Central memory CD4-positive, alpha-beta T cell (primary cell): ENCODE data around the gene DEXI.
"Not testable (repeated sequence)": the region's sequence is repeated elsewhere in the genome, so short reads cannot be mapped to it uniquely, and the experiment has no call there.

Experiments used
- DNase-seq: peaks from one replicate; pipeline ENCODE4 v3.0.0; 2022

Gene DEXI

GRCh38 chr16:10941127-10941933 lies 938 bp downstream of the DEXI start:
- no peak for DNase-seq

GRCh38 chr16:10940501-10941079 lies 1.7 kb downstream of the DEXI start:
- DNase-seq, result no peak

GRCh38 chr16:10939649-10940234 lies 2.5 kb downstream of the DEXI start:
- no peak for DNase-seq

- no peak for DNase-seq
Measured at GRCh38 chr16:10938796-10939648, 3.2 kb downstream of the DEXI start.

DNA sequence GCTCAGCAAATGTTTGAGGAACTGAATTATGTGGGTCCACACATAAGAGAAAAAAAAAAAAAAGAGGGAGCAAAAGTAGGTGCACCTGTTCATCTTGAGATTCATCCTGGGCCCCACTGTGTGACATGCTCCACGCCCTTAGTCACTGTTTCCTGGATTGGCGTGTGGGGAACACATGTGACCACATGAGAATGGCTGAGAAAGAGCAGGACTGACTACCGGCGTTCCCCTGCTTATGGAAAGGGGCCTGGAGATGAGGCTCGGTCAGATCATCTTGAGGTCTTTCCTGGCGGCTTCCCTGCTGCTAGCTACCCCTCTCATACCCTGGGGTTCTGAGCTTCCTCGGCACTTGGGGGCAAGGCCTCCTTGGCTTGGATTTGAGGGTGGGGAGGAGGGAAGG lies 3.9 kb downstream of the DEXI start:
- DNase-seq, result no peak

DNA sequence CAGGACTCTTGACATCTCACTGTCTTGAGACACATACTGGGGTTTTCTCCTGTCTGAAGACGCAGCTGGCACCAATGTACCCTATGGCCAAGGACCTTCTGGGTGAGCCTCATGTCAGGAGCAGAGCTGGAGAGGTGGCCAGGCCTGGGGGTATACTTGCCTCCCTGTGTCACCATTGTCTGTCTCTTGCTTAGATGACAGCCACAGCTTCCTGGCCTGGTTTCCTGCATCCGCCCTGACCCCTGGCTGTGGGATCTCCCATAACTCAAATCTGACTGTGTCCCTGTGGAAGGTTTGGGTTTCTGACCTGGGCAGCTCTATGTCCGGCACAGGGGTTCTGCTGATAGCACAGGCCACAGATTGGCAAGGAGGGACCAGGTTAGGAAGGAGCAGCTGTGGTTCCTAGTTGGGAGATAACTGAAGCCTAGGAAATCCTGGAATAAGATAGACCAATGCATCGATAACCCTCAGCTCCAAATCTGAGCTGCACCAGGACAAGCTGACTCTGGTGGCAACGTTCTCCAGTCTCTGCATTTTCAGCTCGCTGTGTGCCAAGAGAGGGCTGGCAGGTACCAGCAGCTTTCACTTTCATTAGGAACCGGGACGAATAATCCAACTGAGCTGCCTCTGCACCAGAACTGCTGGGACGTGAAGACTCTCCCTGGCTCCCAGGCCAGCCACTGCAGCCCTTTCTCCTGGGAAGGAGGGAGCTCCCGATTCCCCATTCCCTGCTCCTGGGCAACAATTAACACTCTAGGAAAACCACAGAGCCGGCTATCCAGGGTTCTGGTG lies 5.0 kb downstream of the DEXI start:
- DNase-seq, result no peak

DNA sequence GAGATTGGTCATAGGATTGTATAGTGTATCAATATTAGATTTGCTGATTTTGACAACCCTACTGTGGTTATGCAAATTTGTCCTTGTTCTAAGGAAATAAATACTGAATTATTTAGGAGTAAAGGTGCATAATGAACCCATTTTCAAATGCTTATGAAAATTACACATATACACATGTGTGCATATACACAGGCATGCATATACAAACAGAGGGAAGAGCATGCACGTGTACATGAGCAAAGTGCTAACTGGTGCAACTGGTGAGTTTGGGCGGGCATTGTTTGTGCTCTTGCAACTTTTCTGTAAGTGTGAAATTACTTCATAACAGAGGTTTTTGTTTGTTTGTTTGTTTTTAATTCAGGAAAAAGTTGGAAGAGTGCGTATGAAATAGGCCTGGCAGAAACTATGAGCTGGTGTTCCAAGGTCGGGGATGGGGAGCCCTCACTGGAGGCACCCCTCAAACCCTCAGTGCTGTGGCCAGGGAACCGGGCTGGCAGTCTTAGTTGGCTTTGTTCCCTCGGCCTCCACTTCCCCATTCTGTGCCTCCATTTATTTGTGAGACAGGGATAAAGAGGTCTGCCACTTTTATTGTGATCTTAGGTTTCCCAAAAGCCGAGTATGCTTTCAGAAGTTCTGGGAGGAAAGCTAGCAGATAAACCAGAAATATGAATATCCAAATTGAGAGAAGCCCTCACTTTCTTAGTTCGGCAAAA lies 5.8 kb downstream of the DEXI start:
- no peak for DNase-seq

DNA sequence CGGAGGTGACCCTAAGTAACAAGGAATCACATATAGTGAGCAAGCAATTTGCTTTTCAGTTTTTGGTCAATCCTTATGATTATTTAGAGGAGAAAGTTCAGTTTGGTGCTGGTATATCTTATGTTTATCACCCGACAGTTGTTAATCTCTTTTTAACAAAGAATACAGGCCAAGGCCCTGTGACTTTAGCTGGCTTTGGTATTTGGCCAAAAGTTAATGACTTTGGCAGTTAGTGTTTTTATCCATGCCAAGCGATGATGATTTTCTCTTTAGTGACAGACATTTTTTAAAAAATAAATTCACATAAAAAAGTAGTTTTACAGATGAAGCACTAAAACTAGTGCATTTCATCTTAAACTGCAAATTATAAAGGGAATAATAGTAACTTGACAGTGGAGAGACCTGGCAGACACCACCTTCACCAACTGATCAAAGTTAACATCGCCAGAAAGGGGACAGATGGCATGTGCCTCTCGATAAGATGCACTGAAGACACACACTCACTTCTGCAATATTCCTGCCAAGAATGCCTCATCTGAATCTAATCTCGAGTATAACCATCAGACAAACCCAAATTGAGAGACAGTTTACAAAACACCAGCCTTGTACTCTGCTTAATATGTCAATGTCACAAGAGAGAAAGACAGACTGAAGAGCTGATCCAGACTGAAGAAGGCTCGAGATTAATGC lies 6.9 kb downstream of the DEXI start:
- no peak for DNase-seq

- no peak for DNase-seq
Measured at GRCh38 chr16:10934325-10935107, 7.8 kb downstream of the DEXI start.

GRCh38 chr16:10933865-10934264 lies 8.4 kb downstream of the DEXI start:
- DNase-seq, result no peak

DNA sequence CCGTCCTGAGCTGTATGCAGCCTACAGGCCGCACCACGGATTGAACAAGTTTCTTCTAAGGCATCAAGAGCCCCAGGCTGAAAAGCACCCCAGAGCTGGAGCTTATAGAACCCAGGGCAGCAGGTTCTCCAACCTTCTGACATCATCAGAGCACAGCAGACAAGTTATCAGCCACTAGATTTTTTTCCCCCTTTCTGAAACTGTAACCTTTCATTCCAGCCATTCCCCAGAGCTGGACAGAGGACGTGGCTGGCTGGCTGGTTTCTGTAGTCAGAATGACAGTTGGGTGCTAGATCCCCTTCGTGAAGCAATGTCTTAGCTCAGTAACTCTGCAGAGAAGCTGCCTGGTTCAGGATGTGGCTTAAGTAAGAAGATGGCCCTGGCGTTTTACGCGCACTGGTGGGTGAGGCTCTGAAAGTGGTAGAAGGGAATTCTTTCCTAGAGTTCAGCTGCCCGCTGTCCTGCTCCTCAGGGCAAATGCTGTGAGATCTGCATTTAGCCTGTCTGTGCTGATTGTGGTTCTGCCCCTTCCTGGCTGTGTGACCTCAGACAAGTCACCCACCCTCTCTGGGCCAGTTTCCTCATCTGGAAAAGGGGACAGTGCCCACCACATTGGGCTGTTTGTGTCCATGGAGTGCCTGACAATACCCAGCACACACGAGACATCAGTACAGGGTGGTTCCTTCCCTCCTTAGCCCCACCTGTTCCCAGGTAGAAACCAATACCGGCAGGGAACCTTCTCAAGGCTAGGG lies 9.1 kb downstream of the DEXI start:
- no peak for DNase-seq

GRCh38 chr16:10931977-10932632 lies 10.2 kb downstream of the DEXI start:
- DNase-seq, result no peak

GRCh38 chr16:10931134-10931533 lies 11.1 kb downstream of the DEXI start:
- no peak for DNase-seq

DNA sequence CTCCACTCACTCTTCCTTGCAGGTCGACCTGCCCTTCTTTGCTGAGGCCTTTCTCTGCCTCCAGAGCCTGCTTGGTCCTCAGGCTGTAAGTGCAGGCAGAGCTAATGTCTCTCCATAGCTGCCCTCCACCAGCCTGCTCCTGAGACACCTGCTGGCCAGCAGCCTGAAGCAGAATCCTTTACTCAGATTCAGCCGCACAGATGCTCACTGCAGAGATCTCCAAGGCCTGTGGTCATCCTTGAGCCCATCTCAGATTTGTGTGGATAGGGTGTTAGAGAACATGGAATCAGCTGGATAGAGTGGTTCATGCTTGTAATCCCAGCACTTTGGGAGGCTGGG lies 11.5 kb downstream of the DEXI start:
- no peak for DNase-seq

DNA sequence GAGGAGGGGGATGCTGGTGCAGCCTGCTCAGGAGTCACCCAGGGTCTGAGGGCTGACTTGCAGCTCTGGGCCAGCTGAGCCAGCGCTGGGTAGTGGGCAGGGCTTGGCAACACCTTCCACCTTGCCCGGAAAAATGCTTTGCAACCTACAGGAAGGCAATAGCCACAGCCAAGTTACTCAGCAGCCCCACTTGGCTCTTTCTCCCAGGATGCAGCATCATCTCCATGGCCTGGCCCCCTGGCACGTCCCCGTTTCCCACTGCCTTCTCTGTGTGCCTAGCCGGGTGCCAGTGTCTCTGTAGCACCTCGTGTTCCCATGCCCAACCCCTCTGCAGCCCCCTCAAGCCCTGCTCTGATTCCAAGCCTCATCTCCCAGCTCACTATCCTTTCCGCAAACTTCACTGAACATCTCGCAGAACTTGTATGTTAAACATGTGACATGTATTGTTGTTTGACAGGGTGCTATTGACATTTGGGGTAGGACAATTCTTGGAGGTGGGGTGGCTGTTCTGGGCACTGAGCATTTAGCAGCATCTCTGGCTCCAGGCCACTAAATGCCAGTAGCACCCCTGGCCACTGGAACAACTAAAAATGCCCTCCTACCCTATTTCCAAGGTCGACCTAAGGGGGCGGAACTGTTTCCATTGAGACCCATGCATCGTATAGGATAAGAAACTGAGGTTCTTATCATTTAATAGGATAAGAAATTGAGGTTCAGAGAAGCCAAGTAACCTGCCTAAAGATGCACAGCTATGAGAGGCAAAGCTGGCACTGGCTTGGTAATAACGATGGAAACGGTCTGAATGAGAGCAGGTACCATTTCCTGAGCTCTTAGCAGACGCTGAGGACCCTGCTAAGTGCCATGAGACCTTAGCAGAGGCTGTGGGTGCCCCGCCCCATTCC lies 12.2 kb downstream of the DEXI start:
- no peak for DNase-seq

GRCh38 chr16:10929097-10929496 lies 13.2 kb downstream of the DEXI start:
- DNase-seq, result not testable (repeated sequence)

- no peak for DNase-seq
Measured at GRCh38 chr16:10927497-10928112, 14.7 kb downstream of the DEXI start.

GRCh38 chr16:10926867-10927266 lies 15.4 kb downstream of the DEXI start:
- no peak for DNase-seq
